G401 (cell line): ENCODE results near the gene ARID3C. TPM values are rescaled to one million over a fixed set of nuclear protein-coding genes. Genes with fewer than 3 reads are reported as not detected.
A peak's percentile ranks its signal among the peaks of the same experiment; 100 is the strongest.

Experiments
- DNase-seq: peaks from one replicate; pipeline ENCODE4 v3.0.0-alpha.2; 2015; ENCODE audit warnings: low spot score
- in situ Hi-C: cut with HindIII; loops from 2 replicates; pipeline ENCODE4 v1.10.0; 2016; ENCODE audit warnings: low sequenced_read_pairs, mixed read lengths
- total RNA-seq: library from RNA; depleted of rRNA; stranded (reverse); fragments of >200 nt; shearing (Covaris generic); gene quantifications from 2 replicates; pipeline ENCODE4 v1.2.3, GENCODE V29; 2014

Gene ARID3C
- total RNA-seq, 1 experiment from 2014 or later = 1.5 TPM

GRCh38 chr9:34606905-34607304 lies 22.0 kb downstream of the ARID3C start:
- in situ Hi-C loops = no loop called here
- no peak for DNase-seq

GRCh38 chr9:34606190-34606589 lies 22.7 kb downstream of the ARID3C start:
- no peak for DNase-seq
- in situ Hi-C loops = no loop called here

- in situ Hi-C loops = no loop called here
- DNase-seq = peak; percentile 90
Measured at GRCh38 chr9:34603610-34604231, 25.1 kb downstream of the ARID3C start.

GRCh38 chr9:34601937-34602573 lies 26.8 kb downstream of the ARID3C start:
- in situ Hi-C loops = no loop called here
- no peak for DNase-seq

- no peak for DNase-seq
- in situ Hi-C loops = no loop called here
Measured at GRCh38 chr9:34600908-34601307, 28.0 kb downstream of the ARID3C start.

- no peak for DNase-seq
- in situ Hi-C loops = no loop called here
Measured at GRCh38 chr9:34599546-34599945, 29.3 kb downstream of the ARID3C start.

GRCh38 chr9:34594177-34594576 lies 34.7 kb downstream of the ARID3C start:
- in situ Hi-C loops = no loop called here
- no peak for DNase-seq

GRCh38 chr9:34592895-34593601 lies 35.8 kb downstream of the ARID3C start:
- peak; percentile 77 for DNase-seq
- in situ Hi-C loops = no loop called here

GRCh38 chr9:34591917-34592866 lies 36.7 kb downstream of the ARID3C start:
- in situ Hi-C loops = no loop called here
- DNase-seq = no peak

- peak; percentile 82 for DNase-seq
- in situ Hi-C loops = no loop called here
Measured at GRCh38 chr9:34591248-34591916, 37.5 kb downstream of the ARID3C start.

GRCh38 chr9:34590381-34591247 lies 38.3 kb downstream of the ARID3C start:
- in situ Hi-C loops = no loop called here
- DNase-seq = no peak

GRCh38 chr9:34589636-34590380 lies 39.1 kb downstream of the ARID3C start, which contains the start of gene CNTFR:
TSS of gene CNTFR (minus strand) at chr9:34589724. CDS start at chr9:34568981, 20,743 bp downstream.
- DNase-seq = peak; percentile 86
- in situ Hi-C loops = no loop called here

- in situ Hi-C loops = no loop called here
- peak; percentile 76 for DNase-seq
Measured at GRCh38 chr9:34588671-34589635, 39.9 kb downstream of the ARID3C start.

GRCh38 chr9:34587271-34587670 lies 41.6 kb downstream of the ARID3C start:
- no peak for DNase-seq
- in situ Hi-C loops = no loop called here

GRCh38 chr9:34585946-34586669 lies 42.8 kb downstream of the ARID3C start:
- in situ Hi-C loops = no loop called here
- no peak for DNase-seq

- no peak for DNase-seq
- in situ Hi-C loops = no loop called here
Measured at GRCh38 chr9:34584970-34585369, 43.9 kb downstream of the ARID3C start.
